Vagina (tissue), 2 donors: ENCODE measurements around the gene KCNQ2. TPM values are rescaled to one million over a fixed set of nuclear protein-coding genes. Genes with fewer than 3 reads are reported as not detected.

ENCODE experiments used
- DNase-seq, 2 donors: peaks; one replicate each; pipeline ENCODE4 v3.0.0-alpha.2; 2017; ENCODE audit errors: extremely low spot score in 2 of 2
- H3K27ac ChIP-seq: fragments of 200-600 bp; sonication (generic); one replicate; pipeline ENCODE4 v1.5.1; 2019
- H3K27me3 ChIP-seq: fragments of 200-600 bp; sonication (generic); one replicate; pipeline ENCODE4 v1.5.1; 2019
- H3K36me3 ChIP-seq, 2 donors: fragments of 200-600 bp; sonication (generic); one replicate each; pipeline ENCODE4 v1.5.1; 2017 to 2019
- H3K4me1 ChIP-seq: fragments of 200-600 bp; sonication (generic); one replicate; pipeline ENCODE4 v1.5.1; 2019
- H3K4me3 ChIP-seq, 2 donors: fragments of 200-600 bp; sonication (generic); 1 replicate in 1 of 2; 2 replicates in 1 of 2; pipeline ENCODE4 v1.5.1; 2016 to 2019
- H3K9me3 ChIP-seq: fragments of 200-600 bp; sonication (generic); one replicate; pipeline ENCODE4 v1.5.1; 2019
- CTCF ChIP-seq, 3 experiments: fragments of 450-650 bp in 2 of 3; fragments of 200-600 bp in 1 of 3; sonication (generic) in 1 of 3; IDR thresholded peaks; one replicate each; pipeline ENCODE4 v1.5.1; 2017 to 2019; ENCODE audit warnings: antibody characterized with exemption in 3 of 3, mild to moderate bottlenecking in 2 of 3, moderate library complexity in 2 of 3
- POLR2A ChIP-seq, 2 donors: fragments of 450-650 bp; IDR thresholded peaks; one replicate each; pipeline ENCODE4 v1.6.1; 2017; ENCODE audit warnings: antibody characterized with exemption in 2 of 2, mild to moderate bottlenecking in 2 of 2, moderate library complexity in 2 of 2
- POLR2AphosphoS5 ChIP-seq, 2 donors: sonication (generic); formaldehyde crosslinking; IDR thresholded peaks; one replicate each; pipeline ENCODE4 v1.9.0; 2017; ENCODE audit warnings: antibody characterized with exemption in 2 of 2, mild to moderate bottlenecking in 2 of 2, low read depth in 1 of 2; ENCODE audit not compliant: insufficient read depth in 1 of 2
- intact Hi-C: fragments of 100-400 bp; cut with DNase I; formaldehyde crosslinking; loops from one replicate; pipeline ENCODE4 v1.15.1; 2023
- total RNA-seq: library from RNA; depleted of rRNA; stranded (reverse); fragments of >200 nt; gene quantifications from one replicate; pipeline ENCODE4 v1.2.3, GENCODE V29; 2016

The KCNQ2 gene
- total RNA-seq, 1 donor from 2014 or later, result 1.2 TPM

GRCh38 chr20:63462244-63462643 is 10.2 kb downstream of the KCNQ2 start:
- Histone ChIP-seq H3K4me3 (no peak overlapping the region), H3K4me1 (no peaks in the 10 kb centered on the region), H3K27ac (no peak overlapping the region), H3K27me3 (no peaks in the 10 kb centered on the region), H3K36me3 (no peaks in the 10 kb centered on the region), H3K9me3 (no peaks in the 10 kb centered on the region)
- intact Hi-C loops, result no loop called here
- no peak for DNase-seq
- TF ChIP-seq POLR2AphosphoS5 (IDR thresholded peaks at IDR 0.05; ENCODE audit: insufficient read depth in 1 of 2, low read depth in 1 of 2), result no peak
- TF ChIP-seq POLR2A (IDR thresholded peaks at IDR 0.05), result no peak
- no peak for TF ChIP-seq CTCF (IDR thresholded peaks at IDR 0.05)

GRCh38 chr20:63461104-63461763 is 11.2 kb downstream of the KCNQ2 start:
- DNase-seq, result no peak
- H3K27ac ChIP-seq, result no peak overlapping the region
- intact Hi-C loops, result no loop called here
- no peaks in the 10 kb centered on the region for H3K27me3 ChIP-seq
- H3K4me1 ChIP-seq, result no peaks in the 10 kb centered on the region
- H3K9me3 ChIP-seq, result no peaks in the 10 kb centered on the region
- H3K4me3 ChIP-seq, result no peak overlapping the region
- TF ChIP-seq POLR2AphosphoS5 (IDR thresholded peaks at IDR 0.05; ENCODE audit: insufficient read depth in 1 of 2, low read depth in 1 of 2) (no peak), POLR2A (IDR thresholded peaks at IDR 0.05) (no peak), CTCF (IDR thresholded peaks at IDR 0.05) (no peak)
- no peaks in the 10 kb centered on the region for H3K36me3 ChIP-seq

GRCh38 chr20:63459070-63459380 is 13.4 kb downstream of the KCNQ2 start:
- no peaks in the 10 kb centered on the region for H3K9me3 ChIP-seq
- H3K4me1 ChIP-seq, result peaks cover 7% of the 10 kb centered on the region
- H3K36me3 ChIP-seq, result no peaks in the 10 kb centered on the region
- no peak for DNase-seq
- no peak for TF ChIP-seq CTCF (IDR thresholded peaks at IDR 0.05)
- no peak for TF ChIP-seq POLR2AphosphoS5 (IDR thresholded peaks at IDR 0.05; ENCODE audit: insufficient read depth in 1 of 2, low read depth in 1 of 2)
- TF ChIP-seq POLR2A (IDR thresholded peaks at IDR 0.05), result no peak
- peaks cover 5% of the 10 kb centered on the region for H3K27me3 ChIP-seq
- no peak overlapping the region for H3K4me3 ChIP-seq
- intact Hi-C loops, result no loop called here
- no peak overlapping the region for H3K27ac ChIP-seq

- intact Hi-C loops, result no loop called here
- H3K4me3 ChIP-seq, result no peak overlapping the region
- no peaks in the 10 kb centered on the region for H3K36me3 ChIP-seq
Observed at GRCh38 chr20:63458170-63459069, 14.0 kb downstream of the KCNQ2 start.

More at GRCh38 chr20:63458170-63459069, 14.0 kb downstream of the KCNQ2 start:
- H3K4me1 ChIP-seq, result peaks cover 9% of the 10 kb centered on the region
- no peaks in the 10 kb centered on the region for H3K9me3 ChIP-seq
- no peak overlapping the region for H3K27ac ChIP-seq
- peaks cover 5% of the 10 kb centered on the region for H3K27me3 ChIP-seq
- no peak for TF ChIP-seq POLR2A (IDR thresholded peaks at IDR 0.05)
- no peak for TF ChIP-seq POLR2AphosphoS5 (IDR thresholded peaks at IDR 0.05; ENCODE audit: insufficient read depth in 1 of 2, low read depth in 1 of 2)
- TF ChIP-seq CTCF (IDR thresholded peaks at IDR 0.05), result no peak
- no peak for DNase-seq
